Measurements from ENCODE around the gene ACOT2.
A peak's percentile ranks its signal among the peaks of the same experiment; 100 is the strongest.

The ACOT2 gene

DNA sequence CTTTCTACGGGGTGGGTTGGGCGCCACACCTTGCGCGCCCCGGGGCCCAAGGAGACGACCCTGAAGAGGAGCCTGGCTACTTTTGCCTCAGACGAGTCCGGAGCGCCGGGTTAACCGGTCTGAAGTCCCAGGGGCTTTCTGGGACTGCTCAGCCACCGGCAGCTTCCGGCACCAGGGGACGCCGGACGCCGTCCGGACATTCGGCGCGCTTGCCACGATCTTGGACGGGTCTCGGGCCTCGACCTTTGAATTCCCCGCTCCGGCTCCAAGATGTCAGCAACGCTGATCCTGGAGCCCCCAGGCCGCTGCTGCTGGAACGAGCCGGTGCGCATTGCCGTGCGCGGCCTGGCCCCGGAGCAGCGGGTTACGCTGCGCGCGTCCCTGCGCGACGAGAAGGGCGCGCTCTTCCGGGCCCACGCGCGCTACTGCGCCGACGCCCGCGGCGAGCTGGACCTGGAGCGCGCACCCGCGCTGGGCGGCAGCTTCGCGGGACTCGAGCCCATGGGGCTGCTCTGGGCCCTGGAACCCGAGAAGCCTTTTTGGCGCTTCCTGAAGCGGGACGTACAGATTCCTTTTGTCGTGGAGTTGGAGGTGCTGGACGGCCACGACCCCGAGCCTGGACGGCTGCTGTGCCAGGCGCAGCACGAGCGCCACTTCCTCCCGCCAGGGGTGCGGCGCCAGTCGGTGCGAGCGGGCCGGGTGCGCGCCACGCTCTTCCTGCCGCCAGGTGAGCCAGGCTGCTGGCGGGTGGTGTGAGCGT lies 22.9 kb downstream of the ACOT2 start, which contains the start of gene ACOT4:
ACOT4 (plus strand) TSS at position 184 of the 760 bp plus-strand sequence; CDS start at position 271, 87 bp downstream.
- H2AFZ ChIP-seq (ENCODE audit: low read length, unreplicated experiment) = peak within 1 kb of the TSS; percentile 94
- no peak within 1 kb of the TSS for H3K27ac ChIP-seq (ENCODE audit: low read depth, low read length)
- no peaks in the 10 kb centered on the region for H3K36me3 ChIP-seq (ENCODE audit: insufficient read depth, low read length)
- H3K27me3 ChIP-seq (ENCODE audit: insufficient read depth, low read length) = 0 out of 2 replicates have a peak, but pooled peaks cover 2% of the 10 kb centered on the region
- H3K79me2 ChIP-seq (ENCODE audit: control insufficient read depth, insufficient read depth, low read length, unreplicated experiment) = no peaks in the 10 kb centered on the region
- H3K4me3 ChIP-seq (ENCODE audit: low read depth, low read length) = peak within 1 kb of the TSS; percentile 83
- no peaks in the 10 kb centered on the region for H3K4me1 ChIP-seq (ENCODE audit: control insufficient read depth, insufficient read depth, low read length, unreplicated experiment)

DNA sequence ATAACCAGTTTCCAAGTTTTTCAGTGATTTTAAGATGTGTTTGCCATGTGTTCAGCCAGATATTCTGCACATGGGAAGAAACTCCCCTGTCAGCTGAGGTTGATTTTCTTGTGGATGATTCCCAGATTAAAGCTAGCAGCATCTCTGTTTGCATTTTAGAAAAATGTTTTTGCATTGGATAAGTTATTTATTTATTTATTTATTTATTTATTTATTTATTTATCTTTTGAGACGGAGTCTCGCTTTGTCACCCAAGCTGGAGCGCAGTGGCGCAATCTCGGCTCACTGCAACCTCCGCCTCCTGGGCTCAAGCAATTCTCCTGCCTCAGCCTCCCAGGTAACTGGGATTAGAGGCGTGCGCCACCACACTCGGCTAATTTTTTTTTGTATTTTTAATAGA lies 25.5 kb downstream of the ACOT2 start:
- no peaks in the 10 kb centered on the region for H3K4me1 ChIP-seq (ENCODE audit: control insufficient read depth, insufficient read depth, low read length, unreplicated experiment)
- no peaks in the 10 kb centered on the region for H3K36me3 ChIP-seq (ENCODE audit: insufficient read depth, low read length)
- H3K4me3 ChIP-seq (ENCODE audit: low read depth, low read length) = no peak overlapping the region
- no peak overlapping the region for H2AFZ ChIP-seq (ENCODE audit: low read length, unreplicated experiment)
- H3K27ac ChIP-seq (ENCODE audit: low read depth, low read length) = no peak overlapping the region
- H3K79me2 ChIP-seq (ENCODE audit: control insufficient read depth, insufficient read depth, low read length, unreplicated experiment) = no peaks in the 10 kb centered on the region
- H3K27me3 ChIP-seq (ENCODE audit: insufficient read depth, low read length) = 0 out of 2 replicates have a peak, but pooled peaks cover 2% of the 10 kb centered on the region

DNA sequence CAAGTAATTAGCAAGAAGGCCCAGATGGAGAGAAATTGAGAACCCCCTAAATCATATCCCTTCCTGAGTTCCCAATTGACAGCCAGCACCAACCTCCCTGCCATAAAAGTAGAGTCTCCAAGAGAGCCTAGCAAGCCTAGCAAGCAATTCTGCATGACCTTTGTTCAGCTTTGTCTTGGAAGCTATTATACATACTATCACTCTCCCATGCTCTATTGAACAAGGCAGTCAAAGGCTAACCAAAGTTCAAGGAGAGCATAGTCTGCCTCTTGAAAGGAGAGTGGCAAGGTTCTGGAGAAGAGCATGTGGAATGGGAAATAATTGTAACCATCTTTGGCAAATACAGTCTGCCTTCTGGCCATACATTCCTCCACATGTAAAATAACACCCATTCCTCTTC lies 30.5 kb downstream of the ACOT2 start:
- Histone ChIP-seq H3K27me3 (ENCODE audit: insufficient read depth, low read length) (no peaks in the 10 kb centered on the region), H3K79me2 (ENCODE audit: control insufficient read depth, insufficient read depth, low read length, unreplicated experiment) (no peaks in the 10 kb centered on the region), H2AFZ (ENCODE audit: low read length, unreplicated experiment) (no peak overlapping the region), H3K4me3 (ENCODE audit: low read depth, low read length) (no peak overlapping the region), H3K4me1 (ENCODE audit: control insufficient read depth, insufficient read depth, low read length, unreplicated experiment) (no peaks in the 10 kb centered on the region), H3K36me3 (ENCODE audit: insufficient read depth, low read length) (no peaks in the 10 kb centered on the region), H3K27ac (ENCODE audit: low read depth, low read length) (no peak overlapping the region)

DNA sequence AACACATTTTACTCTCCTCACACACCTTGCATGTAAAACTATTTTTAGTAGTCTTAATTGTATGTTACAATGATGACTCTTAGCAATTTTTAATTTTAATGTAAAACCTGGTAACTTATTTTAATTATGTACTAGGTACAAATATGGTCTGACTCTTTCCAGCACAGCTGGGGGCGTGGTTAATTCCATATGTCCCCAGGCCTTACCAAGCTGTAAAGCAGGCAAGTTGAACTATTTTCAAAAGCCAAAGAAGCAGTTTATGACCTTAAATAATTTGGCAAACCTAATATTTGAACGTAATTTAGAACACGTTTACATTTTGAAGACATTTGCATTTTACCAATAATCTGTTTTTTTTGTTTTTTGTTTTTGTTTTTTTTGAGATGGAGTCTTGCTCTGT lies 34.0 kb downstream of the ACOT2 start:
- Histone ChIP-seq H3K4me1 (ENCODE audit: control insufficient read depth, insufficient read depth, low read length, unreplicated experiment) (no peaks in the 10 kb centered on the region), H2AFZ (ENCODE audit: low read length, unreplicated experiment) (no peak overlapping the region), H3K27ac (ENCODE audit: low read depth, low read length) (no peak overlapping the region), H3K36me3 (ENCODE audit: insufficient read depth, low read length) (no peaks in the 10 kb centered on the region), H3K79me2 (ENCODE audit: control insufficient read depth, insufficient read depth, low read length, unreplicated experiment) (no peaks in the 10 kb centered on the region), H3K27me3 (ENCODE audit: insufficient read depth, low read length) (no peaks in the 10 kb centered on the region), H3K4me3 (ENCODE audit: low read depth, low read length) (no peak overlapping the region)

DNA sequence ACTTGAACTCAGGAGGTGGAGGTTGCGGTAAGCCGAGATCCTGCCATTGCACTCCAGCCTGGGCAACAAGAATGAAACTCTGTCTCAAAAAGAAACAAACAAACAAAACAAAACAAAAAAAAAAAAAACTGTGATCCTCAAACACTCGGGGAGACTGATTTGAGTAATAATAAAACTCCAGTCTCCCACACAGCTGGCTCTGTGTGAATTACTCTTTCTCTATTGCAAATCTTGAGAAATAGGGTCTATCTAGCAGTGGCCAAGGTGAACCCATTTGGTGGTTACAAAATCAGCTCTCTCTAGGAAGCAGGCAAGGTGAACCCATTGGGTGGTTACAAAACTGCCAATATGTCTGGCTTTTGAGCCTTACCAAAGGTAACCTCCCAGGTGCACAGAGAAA lies 37.3 kb downstream of the ACOT2 start:
- no peak overlapping the region for H2AFZ ChIP-seq (ENCODE audit: low read length, unreplicated experiment)
- H3K27ac ChIP-seq (ENCODE audit: low read depth, low read length) = no peak overlapping the region

DNA sequence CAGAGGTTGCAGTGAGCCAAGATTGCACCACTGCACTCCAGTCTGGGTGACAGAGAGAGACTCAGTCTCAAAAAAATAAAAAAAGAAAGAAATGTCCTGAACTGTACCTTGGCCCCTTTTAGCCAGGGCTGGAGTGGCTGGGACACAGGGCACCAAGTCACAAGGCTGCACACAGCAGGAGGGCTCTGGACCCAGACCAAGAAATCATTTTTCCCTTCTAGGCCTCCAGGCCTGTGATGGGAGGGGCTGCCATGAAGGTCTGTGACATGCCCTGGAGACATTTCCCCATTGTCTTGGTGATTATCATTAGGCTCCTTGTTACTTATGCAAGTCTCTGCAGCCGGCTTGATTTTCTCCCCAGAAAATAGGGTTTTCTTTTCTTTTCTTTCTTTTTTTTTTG lies 38.2 kb downstream of the ACOT2 start:
- Histone ChIP-seq H3K79me2 (ENCODE audit: control insufficient read depth, insufficient read depth, low read length, unreplicated experiment) (no peaks in the 10 kb centered on the region), H2AFZ (ENCODE audit: low read length, unreplicated experiment) (no peak overlapping the region), H3K27me3 (ENCODE audit: insufficient read depth, low read length) (no peaks in the 10 kb centered on the region), H3K27ac (ENCODE audit: low read depth, low read length) (no peak overlapping the region), H3K4me3 (ENCODE audit: low read depth, low read length) (no peak overlapping the region), H3K4me1 (ENCODE audit: control insufficient read depth, insufficient read depth, low read length, unreplicated experiment) (peaks cover 9% of the 10 kb centered on the region), H3K36me3 (ENCODE audit: insufficient read depth, low read length) (no peaks in the 10 kb centered on the region)

More for the DNA sequence above, 37.3 kb downstream of the ACOT2 start:
- Histone ChIP-seq H3K27me3 (ENCODE audit: insufficient read depth, low read length) (no peaks in the 10 kb centered on the region), H3K36me3 (ENCODE audit: insufficient read depth, low read length) (no peaks in the 10 kb centered on the region), H3K4me1 (ENCODE audit: control insufficient read depth, insufficient read depth, low read length, unreplicated experiment) (peaks cover 6% of the 10 kb centered on the region), H3K4me3 (ENCODE audit: low read depth, low read length) (no peak overlapping the region), H3K79me2 (ENCODE audit: control insufficient read depth, insufficient read depth, low read length, unreplicated experiment) (no peaks in the 10 kb centered on the region)

DNA sequence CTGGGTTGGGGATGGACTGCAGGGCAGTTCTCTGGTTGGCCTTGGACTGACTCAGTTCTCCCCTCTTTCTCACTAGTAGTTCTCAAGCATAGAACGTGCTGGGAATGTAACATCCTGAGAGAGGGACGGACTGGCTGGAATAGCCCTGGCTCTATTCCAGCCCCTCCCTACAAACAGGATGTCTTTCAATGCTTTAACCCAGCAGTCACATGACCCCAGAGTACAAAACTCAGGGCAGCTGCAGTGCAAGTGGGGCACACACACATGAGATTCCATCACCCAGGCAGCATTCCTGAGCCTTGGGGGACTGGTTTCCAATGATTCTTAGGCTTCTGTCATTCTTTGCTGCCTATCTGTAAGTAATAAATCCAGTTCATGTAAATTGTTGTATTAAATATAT lies 41.7 kb downstream of the ACOT2 start:
- no peak overlapping the region for H2AFZ ChIP-seq (ENCODE audit: low read length, unreplicated experiment)
- H3K36me3 ChIP-seq (ENCODE audit: insufficient read depth, low read length) = no peaks in the 10 kb centered on the region

DNA sequence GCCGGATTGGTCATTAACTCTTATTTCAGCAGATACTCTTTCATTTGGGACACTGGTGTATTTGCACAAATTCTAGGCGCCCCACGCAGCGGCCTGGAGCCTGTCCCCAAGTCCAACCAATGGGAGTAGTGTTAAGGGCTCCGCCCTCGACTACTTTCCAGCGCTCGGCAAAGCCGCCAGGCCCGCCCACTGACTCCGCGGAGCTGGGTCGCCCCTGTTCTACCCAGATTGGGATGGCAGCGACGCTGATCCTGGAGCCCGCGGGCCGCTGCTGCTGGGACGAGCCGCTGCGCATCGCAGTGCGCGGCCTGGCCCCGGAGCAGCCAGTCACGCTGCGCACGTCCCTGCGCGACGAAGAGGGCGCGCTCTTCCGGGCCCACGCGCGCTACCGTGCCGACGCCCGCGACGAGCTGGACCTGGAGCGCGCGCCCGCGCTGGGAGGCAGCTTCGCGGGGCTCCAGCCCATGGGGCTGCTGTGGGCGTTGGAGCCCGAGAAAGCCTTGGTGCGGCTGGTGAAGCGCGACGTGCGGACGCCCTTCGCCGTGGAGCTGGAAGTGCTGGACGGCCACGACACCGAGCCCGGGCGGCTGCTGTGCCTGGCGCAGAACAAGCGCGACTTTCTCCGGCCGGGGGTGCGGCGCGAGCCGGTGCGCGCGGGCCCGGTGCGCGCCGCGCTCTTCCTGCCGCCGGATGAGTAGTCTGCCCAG lies 43.5 kb downstream of the ACOT2 start, which contains the start of gene ACOT6:
ACOT6 (plus strand) TSS at position 179 of the 707 bp plus-strand sequence; CDS start at position 234, 55 bp downstream.
- no peaks in the 10 kb centered on the region for H3K36me3 ChIP-seq (ENCODE audit: insufficient read depth, low read length)
- no peaks in the 10 kb centered on the region for H3K27me3 ChIP-seq (ENCODE audit: insufficient read depth, low read length)
- peak within 1 kb of the TSS; percentile 80 for H3K4me3 ChIP-seq (ENCODE audit: low read depth, low read length)
- peaks cover 9% of the 10 kb centered on the region for H3K4me1 ChIP-seq (ENCODE audit: control insufficient read depth, insufficient read depth, low read length, unreplicated experiment)
- H3K79me2 ChIP-seq (ENCODE audit: control insufficient read depth, insufficient read depth, low read length, unreplicated experiment) = no peaks in the 10 kb centered on the region
- H3K27ac ChIP-seq (ENCODE audit: low read depth, low read length) = peak within 1 kb of the TSS; percentile 6; the same call in 1 of the 2 replicates
- H2AFZ ChIP-seq (ENCODE audit: low read length, unreplicated experiment) = peak within 1 kb of the TSS; percentile 83

More for the DNA sequence above, 41.7 kb downstream of the ACOT2 start:
- no peak overlapping the region for H3K27ac ChIP-seq (ENCODE audit: low read depth, low read length)
- no peaks in the 10 kb centered on the region for H3K79me2 ChIP-seq (ENCODE audit: control insufficient read depth, insufficient read depth, low read length, unreplicated experiment)
- H3K4me1 ChIP-seq (ENCODE audit: control insufficient read depth, insufficient read depth, low read length, unreplicated experiment) = peaks cover 9% of the 10 kb centered on the region
- no peak overlapping the region for H3K4me3 ChIP-seq (ENCODE audit: low read depth, low read length)
- no peaks in the 10 kb centered on the region for H3K27me3 ChIP-seq (ENCODE audit: insufficient read depth, low read length)

DNA sequence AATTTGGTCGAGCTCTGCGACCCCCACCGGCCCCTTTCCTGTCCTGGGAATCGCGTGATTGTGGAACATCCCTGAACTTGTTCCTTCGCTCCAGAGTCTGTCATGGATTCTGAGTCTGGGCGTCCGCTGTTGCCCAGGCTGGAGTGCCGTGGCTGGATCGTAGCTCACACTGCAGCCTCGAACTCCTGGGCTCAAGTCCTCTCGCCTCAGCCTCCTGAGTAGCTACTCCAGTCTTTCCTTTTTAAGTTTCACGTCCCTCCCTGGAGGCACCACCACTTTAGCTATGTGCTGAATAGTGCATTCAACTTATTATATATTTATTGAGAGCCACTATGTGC lies 44.0 kb downstream of the ACOT2 start:
- no peaks in the 10 kb centered on the region for H3K36me3 ChIP-seq (ENCODE audit: insufficient read depth, low read length)
- peaks cover 9% of the 10 kb centered on the region for H3K4me1 ChIP-seq (ENCODE audit: control insufficient read depth, insufficient read depth, low read length, unreplicated experiment)
- H2AFZ ChIP-seq (ENCODE audit: low read length, unreplicated experiment) = peak overlapping the region; percentile 83
- H3K27me3 ChIP-seq (ENCODE audit: insufficient read depth, low read length) = no peaks in the 10 kb centered on the region
- H3K27ac ChIP-seq (ENCODE audit: low read depth, low read length) = no peak overlapping the region
- no peaks in the 10 kb centered on the region for H3K79me2 ChIP-seq (ENCODE audit: control insufficient read depth, insufficient read depth, low read length, unreplicated experiment)
- H3K4me3 ChIP-seq (ENCODE audit: low read depth, low read length) = peak overlapping the region; percentile 80

DNA sequence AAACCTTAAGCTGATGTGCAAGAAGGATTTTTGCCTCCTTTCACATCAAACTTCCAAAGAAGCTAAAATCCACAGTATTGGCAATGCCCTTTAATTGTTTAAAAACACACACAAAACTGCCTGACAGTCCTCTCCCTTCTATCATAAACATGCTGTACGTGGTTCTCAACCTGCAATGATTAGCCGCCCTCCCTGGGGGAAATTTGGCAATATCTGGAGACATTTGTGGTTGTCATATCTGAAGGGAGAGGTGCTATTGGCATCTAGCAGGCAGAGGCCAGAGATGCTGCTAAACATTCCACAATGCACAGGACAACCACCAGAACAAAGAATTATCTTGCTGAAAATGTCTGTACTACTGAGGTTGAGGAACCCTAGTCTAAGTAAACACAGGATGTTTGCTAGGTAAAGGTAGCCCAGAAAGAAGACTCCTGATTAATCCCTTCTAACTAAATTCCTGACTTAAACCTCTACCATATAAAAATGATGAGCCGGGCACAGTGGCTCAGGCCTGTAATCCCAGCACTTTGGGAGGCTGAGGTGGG lies 44.5 kb downstream of the ACOT2 start:
- no peaks in the 10 kb centered on the region for H3K36me3 ChIP-seq (ENCODE audit: insufficient read depth, low read length)
- peak overlapping the region; percentile 80 for H3K4me3 ChIP-seq (ENCODE audit: low read depth, low read length)
- H3K27ac ChIP-seq (ENCODE audit: low read depth, low read length) = no peak overlapping the region
- peaks cover 9% of the 10 kb centered on the region for H3K4me1 ChIP-seq (ENCODE audit: control insufficient read depth, insufficient read depth, low read length, unreplicated experiment)
- no peaks in the 10 kb centered on the region for H3K79me2 ChIP-seq (ENCODE audit: control insufficient read depth, insufficient read depth, low read length, unreplicated experiment)
- H3K27me3 ChIP-seq (ENCODE audit: insufficient read depth, low read length) = no peaks in the 10 kb centered on the region
- peak overlapping the region; percentile 83 for H2AFZ ChIP-seq (ENCODE audit: low read length, unreplicated experiment)
